ENCODE results near the gene NAALADL2. TPM values are rescaled to one million over a fixed set of nuclear protein-coding genes. Genes with fewer than 3 reads are reported as not detected.

The NAALADL2 gene
- total and polyA plus RNA-seq, 9 of the 15 experiments (the other 6 are each of a cell fraction or from before 2014, with no cell fraction given): 0.29 to 1.1 (median 0.79) TPM; not detected in 1

GRCh38 chr3:175728566-175728965 lies 869.4 kb downstream of the NAALADL2 start (continued):
- TF ChIP-seq RFX1 (IDR thresholded peaks at IDR 0.05) (no peak), SIRT6 (IDR thresholded peaks at IDR 0.05; ENCODE audit: low read depth, low read length) (no peak), ARID3A (IDR thresholded peaks at IDR 0.05; ENCODE audit: borderline replicate concordance, low read depth, low read length) (no peak), ZNF134 (CRISPR knock-in tag; conservative IDR thresholded peaks at IDR 0.05) (no peak), SRSF9 (IDR thresholded peaks at IDR 0.05; ENCODE audit: borderline replicate concordance, low read depth, low read length) (no peak)

- in situ Hi-C loops (cut with MboI): no loop called here
- no peaks in the 10 kb centered on the region for H3K79me2 ChIP-seq (ENCODE audit: control insufficient read depth, insufficient read depth, low read length)
- no peak for TF ChIP-seq ZNF778 (CRISPR knock-in tag; IDR thresholded peaks at IDR 0.05)
- TF ChIP-seq GMEB1 (CRISPR knock-in tag; IDR thresholded peaks at IDR 0.05): no peak
- TF ChIP-seq ZNF76 (CRISPR knock-in tag; IDR thresholded peaks at IDR 0.05; ENCODE audit: borderline replicate concordance): no peak
- no peak for TF ChIP-seq BCL6 (CRISPR knock-in tag; IDR thresholded peaks at IDR 0.05)
- TF ChIP-seq ZNF398 (CRISPR knock-in tag; IDR thresholded peaks at IDR 0.05): no peak
- TF ChIP-seq ZNF830 (CRISPR knock-in tag; IDR thresholded peaks at IDR 0.05): no peak
- TF ChIP-seq NFE2L1 (tag; IDR thresholded peaks at IDR 0.05; ENCODE audit: borderline replicate concordance, low read depth): no peak
- TF ChIP-seq POLR2B (IDR thresholded peaks at IDR 0.05; ENCODE audit: low read depth, partially characterized antibody): no peak
- no peak for TF ChIP-seq TAF9B (IDR thresholded peaks at IDR 0.05; ENCODE audit: partially characterized antibody)
- TF ChIP-seq ZKSCAN3 (CRISPR knock-in tag; IDR thresholded peaks at IDR 0.05): no peak
Measured at GRCh38 chr3:175729466-175729865, 870.3 kb downstream of the NAALADL2 start.

More at GRCh38 chr3:175729466-175729865, 870.3 kb downstream of the NAALADL2 start:
- FAIRE-seq: no peak
- Histone ChIP-seq H3K9me3 (replicated peaks; ENCODE audit: control insufficient read depth, insufficient read depth, low read depth, low read length) (peaks cover 2% of the 10 kb centered on the region), H2AFZ (ENCODE audit: low read depth, low read length) (no peak overlapping the region), H3K9me1 (ENCODE audit: control insufficient read depth, insufficient read depth, low read length) (no peaks in the 10 kb centered on the region), H3K27ac (ENCODE audit: extremely low read depth, low read depth, low read length) (no peak overlapping the region), H3K36me3 (ENCODE audit: control insufficient read depth, insufficient read depth, low read length) (no peaks in the 10 kb centered on the region), H3K4me3 (no peak overlapping the region), H3K9ac (ENCODE audit: insufficient read depth in 1 of 2, low read depth in 2 of 2, low read length in 2 of 2) (no peak overlapping the region), H3K4me2 (ENCODE audit: insufficient read depth, low read length) (no peak overlapping the region), H3K27me3 (ENCODE audit: control insufficient read depth in 2 of 2, insufficient read depth in 2 of 2, low read length in 2 of 2) (no peaks in the 10 kb centered on the region), H3K4me1 (replicated peaks in 1 of 2; ENCODE audit: control insufficient read depth in 2 of 2, insufficient read depth in 2 of 2, low read length in 2 of 2) (no peaks in the 10 kb centered on the region), H4K20me1 (replicated peaks; ENCODE audit: control insufficient read depth, insufficient read depth, low read length) (no peaks in the 10 kb centered on the region)
- no peak for ATAC-seq
- 0% methylated on average over 3 of the region's 3 CpGs for WGBS (ENCODE audit: insufficient coverage, low coverage, missing lambda C conversion rate)
- BruUV-seq (replicated peaks): no TSS peak
- CTCF ChIA-PET (ENCODE audit: low intra/inter-chr PET ratio): no interaction called here
- no peak for DNase-seq (ENCODE audit: extremely low read depth in 1 of 4, low spot score in 3 of 4)
- intact Hi-C loops (cut with micrococcal nuclease): no loop called here
- POLR2A ChIA-PET: no interaction called here
